ENCODE results near the gene LEP. TPM values are rescaled to one million over a fixed set of nuclear protein-coding genes. Genes with fewer than 3 reads are reported as not detected.

Gene LEP
- total and polyA plus RNA-seq, 2 of the 8 experiments (the other 6 are each of a cell fraction or from before 2014, with no cell fraction given), result not detected

DNA sequence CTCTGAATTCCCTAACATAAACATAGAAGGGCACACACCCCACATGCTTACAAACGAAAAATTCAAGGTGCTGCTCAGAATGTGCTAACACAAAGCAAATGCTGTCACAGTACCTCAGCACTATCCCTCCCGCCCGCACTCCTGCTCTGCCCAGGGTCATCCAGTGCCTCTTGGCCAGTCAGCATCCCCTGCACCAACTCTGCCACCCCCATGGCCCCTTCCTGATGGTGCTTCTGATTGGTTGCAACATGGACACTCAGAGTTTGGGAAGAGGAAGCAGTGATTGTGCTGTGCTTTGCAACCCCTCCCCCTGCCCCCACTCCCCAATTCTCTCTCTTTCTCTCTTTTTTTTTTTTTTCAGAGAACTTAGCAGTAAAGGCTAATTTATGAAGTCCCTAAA lies 13.8 kb upstream of the LEP start:
- Histone ChIP-seq H3K23ac (ENCODE audit: insufficient read length) (no peak overlapping the region), H3K27ac (ENCODE audit: low read depth, low read length) (no peak overlapping the region), H3K23me2 (ENCODE audit: low read depth, low read length) (peaks cover 8% of the 10 kb centered on the region; the same call in 1 of the 2 replicates), H3K4me1 (replicated peaks in 1 of 4; ENCODE audit: control insufficient read depth in 3 of 4, insufficient read depth in 4 of 4, low read length in 3 of 4) (peaks cover 0 to 11% (median 4%) of the 10 kb centered on the region in 4 experiments; a peak in 4 of 7 replicates), H3K14ac (ENCODE audit: insufficient read length) (no peak overlapping the region), H3K18ac (ENCODE audit: extremely low read depth, low read length) (no peak overlapping the region), H2BK15ac (ENCODE audit: low read length) (no peak overlapping the region), H3K79me2 (ENCODE audit: control insufficient read depth in 1 of 2, insufficient read depth in 2 of 2, low read length in 2 of 2) (no peaks in the 10 kb centered on the region), H4K8ac (ENCODE audit: extremely low read depth, insufficient read depth, low read length) (peak overlapping the region; percentile 23; the same call in 1 of the 2 replicates), H4K91ac (replicated peaks; ENCODE audit: insufficient read length, low read length) (no peak overlapping the region), H3K9me3 (ENCODE audit: insufficient read depth in 2 of 2, low read depth in 1 of 2, low read length in 1 of 2) (no peaks in the 10 kb centered on the region), H4K5ac (ENCODE audit: insufficient read length, low read depth, low read length) (no peak overlapping the region), H3K27me3 (replicated peaks in 1 of 4; ENCODE audit: control insufficient read depth in 3 of 4, extremely low read depth in 1 of 4, insufficient read depth in 3 of 4, low read length in 3 of 4) (no peaks in the 10 kb centered on the region), H2BK12ac (ENCODE audit: low read depth, low read length) (no peak overlapping the region), H3K79me1 (ENCODE audit: low read depth, low read length) (no peaks in the 10 kb centered on the region), H2AFZ (ENCODE audit: low read length) (no peak overlapping the region), H2BK5ac (ENCODE audit: low read depth, low read length) (no peak overlapping the region), H2AK5ac (ENCODE audit: low read depth, low read length) (no peak overlapping the region), H3K4me3 (ENCODE audit: extremely low read depth in 1 of 4, insufficient read depth in 2 of 4, low read depth in 3 of 4, low read length in 4 of 4) (no peak overlapping the region), H4K20me1 (replicated peaks in 1 of 2; ENCODE audit: control insufficient read depth in 1 of 2, insufficient read depth in 2 of 2, low read length in 2 of 2) (peaks cover 0 to 2% of the 10 kb centered on the region in 2 experiments), H3K4ac (replicated peaks; ENCODE audit: insufficient read length, low read depth, low read length) (no peak overlapping the region), H2BK20ac (ENCODE audit: low read length) (no peak overlapping the region), H3K36me3 (ENCODE audit: control insufficient read depth in 2 of 4, insufficient read depth in 4 of 4, low read length in 3 of 4) (no peaks in the 10 kb centered on the region), H3K4me2 (ENCODE audit: insufficient read depth in 1 of 2, low read depth in 2 of 2, low read length in 2 of 2) (no peak overlapping the region), H3K56ac (replicated peaks; ENCODE audit: insufficient read length, low read depth, low read length) (no peak overlapping the region), H3K9ac (replicated peaks in 1 of 4; ENCODE audit: extremely low read depth in 1 of 4, low read depth in 3 of 4, low read length in 3 of 4) (no peak overlapping the region), H2BK120ac (replicated peaks; ENCODE audit: low read depth, low read length) (no peak overlapping the region)
- no peak for FAIRE-seq
- ChIA-PET POLR2A (ENCODE audit: partially characterized antibody) (no interaction called here), CTCF (ENCODE audit: partially characterized antibody) (interaction anchor here (0.8 to 2.4 kb wide), 5 partner anchors 9 to 31 kb away, joined by 3 to 13 read pairs (median 5); no protein-coding TSS in a partner anchor)
- DNase-seq (ENCODE audit: low read depth in 1 of 2, low spot score in 2 of 2), result no peak
- 92% methylated on average over 3 of the region's 3 CpGs; no CpG with 5 or more reads in 1 of the 2 experiments for WGBS, 2 experiments (ENCODE audit: extremely low coverage in 1 of 2, insufficient coverage in 1 of 2, insufficient read length in 1 of 2, insufficient replicate concordance in 2 of 2, low coverage in 1 of 2, low lambda C conversion rate in 2 of 2, missing lambda C conversion rate in 1 of 2)
- no peak for TF ChIP-seq BCL11A (IDR thresholded peaks at IDR 0.05; ENCODE audit: low read depth in 2 of 2, low read length in 2 of 2)
- TF ChIP-seq SUZ12 (IDR thresholded peaks at IDR 0.05; ENCODE audit: low read length), result no peak
- TF ChIP-seq TBP (IDR thresholded peaks at IDR 0.05; ENCODE audit: low read depth, low read length), result no peak
- no peak for TF ChIP-seq HDAC2 (IDR thresholded peaks at IDR 0.05; ENCODE audit: borderline replicate concordance in 1 of 2, low read depth in 2 of 2, low read length in 2 of 2)
- TF ChIP-seq RXRA (IDR thresholded peaks at IDR 0.05; ENCODE audit: insufficient read depth, low read depth, low read length), result no peak
- no peak for TF ChIP-seq EZH2 (IDR thresholded peaks at IDR 0.05; ENCODE audit: low read depth, low read length, severe bottlenecking)
- no peak for TF ChIP-seq SAP30 (IDR thresholded peaks at IDR 0.05; ENCODE audit: insufficient read depth, insufficient replicate concordance, low read length)
- TF ChIP-seq FOSL1 (IDR thresholded peaks at IDR 0.05; ENCODE audit: insufficient read depth, low read depth, low read length), result no peak
- no peak for TF ChIP-seq SRF (IDR thresholded peaks at IDR 0.05; ENCODE audit: low read depth, low read length)
- no peak for TF ChIP-seq CHD2 (IDR thresholded peaks at IDR 0.05; ENCODE audit: low read length)
- TF ChIP-seq CEBPB (IDR thresholded peaks at IDR 0.05; ENCODE audit: low read depth, low read length), result no peak
- no peak for TF ChIP-seq EGR1 (IDR thresholded peaks at IDR 0.05; ENCODE audit: borderline replicate concordance, low read depth, low read length)
- no peak for TF ChIP-seq RAD21 (IDR thresholded peaks at IDR 0.05 in 1 of 2, conservative IDR thresholded peaks at IDR 0.05 in 1 of 2; ENCODE audit: low read depth in 2 of 2, low read length in 2 of 2)
- no peak for TF ChIP-seq RFX5 (IDR thresholded peaks at IDR 0.05; ENCODE audit: borderline replicate concordance, low read depth, low read length)
